B cell (primary cell): ENCODE measurements around the gene RBM6. TPM values are rescaled to one million over a fixed set of nuclear protein-coding genes. Genes with fewer than 3 reads are reported as not detected.

Experiments
- ATAC-seq: fragments of 200-7000 bp; cut with Tn5 transposase; one replicate; pipeline ENCODE4 v1.10.0; 2021; ENCODE audit warnings: low read depth, mild to moderate bottlenecking, moderate number of reproducible peaks, moderate library complexity
- CTCF ChIA-PET: fragments of 350-600 bp; sonication (Branson Sonifier 250); formaldehyde crosslinking; loops from one replicate; lab custom pipeline; 2021; ENCODE audit warnings: antibody characterized with exemption, inconsistent platforms; lab: Charles Lee
- POLR2A ChIA-PET: fragments of 350-600 bp; sonication (Branson Sonifier 250); formaldehyde crosslinking; loops from one replicate; lab custom pipeline; 2021; ENCODE audit warnings: antibody characterized with exemption; lab: Charles Lee
- DNase-seq: peaks from one replicate; pipeline ENCODE4 v3.0.0; 2013
- H2AFZ ChIP-seq: 2 replicates; pipeline ENCODE4 v1.6.1; 2012; ENCODE audit warnings: mild to moderate bottlenecking, low read depth, low read length; ENCODE audit not compliant: insufficient read depth, poor library complexity, severe bottlenecking
- H3K27ac ChIP-seq, 2 donors: 1 replicate in 1 of 2; 2 replicates in 1 of 2; pipeline ENCODE4 v1.5.1; 2012 to 2013; ENCODE audit warnings: low read length in 2 of 2, mild to moderate bottlenecking in 2 of 2, moderate library complexity in 1 of 2
- H3K27me3 ChIP-seq, 4 experiments: fragments of 200-600 bp in 1 of 4; sonication (generic) in 1 of 4; replicated peaks in 1 of 4; 1 replicate in 2 of 4; 2 replicates in 2 of 4; pipeline versions ENCODE4 v1.6.1 to v1.7.0; 2013 to 2016; ENCODE audit warnings: low read length in 3 of 4, mild to moderate bottlenecking in 2 of 4, mixed read lengths in 1 of 4, moderate library complexity in 1 of 4; ENCODE audit not compliant: insufficient read depth in 4 of 4, control insufficient read depth in 3 of 4; ENCODE audit errors: control extremely low read depth in 1 of 4
- H3K36me3 ChIP-seq, 2 experiments: replicated peaks in 1 of 2; 1 replicate in 1 of 2; 2 replicates in 1 of 2; pipeline versions ENCODE4 v1.6.1 to v1.7.1; 2013; ENCODE audit warnings: low read length in 1 of 2; ENCODE audit not compliant: insufficient read depth in 2 of 2, control insufficient read depth in 1 of 2; ENCODE audit errors: control extremely low read depth in 1 of 2, extremely low read depth in 1 of 2
- H3K4me1 ChIP-seq, 2 donors: fragments of 200-600 bp in 1 of 2; sonication (generic) in 1 of 2; 1 replicate in 1 of 2; 2 replicates in 1 of 2; pipeline versions ENCODE4 v1.5.1 to v1.6.1; 2013 to 2017; ENCODE audit warnings: low read length in 2 of 2; ENCODE audit not compliant: control insufficient read depth in 2 of 2, insufficient read depth in 2 of 2
- H3K4me2 ChIP-seq: replicated peaks from 2 replicates; pipeline ENCODE3; 2012; ENCODE audit warnings: mild to moderate bottlenecking, low read depth, low read length; ENCODE audit not compliant: poor library complexity, severe bottlenecking
- H3K4me3 ChIP-seq, 5 experiments: fragments of 200-600 bp in 1 of 5; sonication (generic) in 1 of 5; 1 replicate in 3 of 5; 2 replicates in 2 of 5; pipeline versions ENCODE4 v1.5.1 to v1.7.0; 2011 to 2016; ENCODE audit warnings: low read length in 4 of 5, mild to moderate bottlenecking in 4 of 5, low read depth in 2 of 5, control low read depth in 1 of 5, moderate library complexity in 1 of 5; ENCODE audit not compliant: insufficient read depth in 1 of 5; ENCODE audit errors: control extremely low read depth in 1 of 5, extremely low read depth in 1 of 5
- H3K79me2 ChIP-seq: fragments of 200-600 bp; sonication (generic); one replicate; pipeline ENCODE4 v1.6.0; 2016; ENCODE audit warnings: low read length; ENCODE audit not compliant: control insufficient read depth, insufficient read depth
- H3K9ac ChIP-seq: fragments of 200-600 bp; sonication (generic); 2 replicates; pipeline ENCODE4 v1.6.1; 2017; ENCODE audit warnings: mild to moderate bottlenecking, low read length, moderate library complexity
- H3K9me3 ChIP-seq, 3 donors: one replicate each; pipeline versions ENCODE4 v1.6.1 to v1.7.1; 2013; ENCODE audit warnings: low read length in 2 of 3; ENCODE audit not compliant: control insufficient read depth in 2 of 3, insufficient read depth in 1 of 3; ENCODE audit errors: control extremely low read depth in 1 of 3
- H4K20me1 ChIP-seq: 2 replicates; pipeline ENCODE4 v1.6.0; 2012; ENCODE audit warnings: mild to moderate bottlenecking, low read length; ENCODE audit not compliant: insufficient read depth, control insufficient read depth, poor library complexity, severe bottlenecking
- H3K27ac Mint-ChIP-seq: one replicate; pipeline ENCODE4 v1.8.0; 2021; ENCODE audit warnings: mixed read lengths
- H3K27me3 Mint-ChIP-seq: one replicate; pipeline ENCODE4 v1.8.0; 2021; ENCODE audit warnings: mixed read lengths
- H3K4me1 Mint-ChIP-seq: one replicate; pipeline ENCODE4 v1.8.0; 2021; ENCODE audit warnings: mixed read lengths
- H3K4me3 Mint-ChIP-seq: one replicate; pipeline ENCODE4 v1.8.0; 2021; ENCODE audit warnings: mixed read lengths
- H3K9me3 Mint-ChIP-seq: one replicate; pipeline ENCODE4 v1.8.0; 2022; ENCODE audit warnings: mixed read lengths; ENCODE audit not compliant: insufficient read depth
- EZH2 ChIP-seq: IDR thresholded peaks from 2 replicates; pipeline ENCODE4 v1.6.1; 2012; ENCODE audit warnings: borderline replicate concordance, low read depth, mild to moderate bottlenecking, moderate library complexity, low read length; ENCODE audit not compliant: insufficient read depth, poor library complexity, severe bottlenecking
- WGBS: methylation state at CpG from one replicate; pipeline ENCODE4 v1.1.5; 2013; ENCODE audit warnings: missing lambda C conversion rate; ENCODE audit not compliant: insufficient coverage; 5-methylcytosine and 5-hydroxymethylcytosine counted together
- intact Hi-C: fragments of 100-400 bp; cut with micrococcal nuclease; formaldehyde crosslinking; loops from one replicate; pipeline ENCODE4 v1.10.0; 2022
- polyA plus RNA-seq: library from polyadenylated mRNA; depleted of rRNA; stranded (reverse); fragments of >200 nt; gene quantifications from 2 replicates; pipeline ENCODE4 v1.2.3, GENCODE V29; 2012
- total RNA-seq, 2 donors: library from RNA; stranded (reverse); fragments of 120-200 nt in 1 of 2; gene quantifications; 1 replicate in 1 of 2; 2 replicates in 1 of 2; pipeline versions ENCODE4 v1.2.3 to v1.2.4, GENCODE V29; 2013 to 2022
- TF ChIP-seq, protein P1 (sequence below): fragments of 200-600 bp; IDR thresholded peaks from one replicate; pipeline ENCODE4 v1.8.0; 2022; ENCODE audit warnings: antibody characterized with exemption, mild to moderate bottlenecking

Gene RBM6
- total and polyA plus RNA-seq, 2 donors (not counting 1 experiment from before 2014, with no cell fraction given), result 223 to 285 TPM

GRCh38 chr3:50095352-50095998, 155.5 kb downstream of the RBM6 start:
- TF ChIP-seq, protein P1, sequence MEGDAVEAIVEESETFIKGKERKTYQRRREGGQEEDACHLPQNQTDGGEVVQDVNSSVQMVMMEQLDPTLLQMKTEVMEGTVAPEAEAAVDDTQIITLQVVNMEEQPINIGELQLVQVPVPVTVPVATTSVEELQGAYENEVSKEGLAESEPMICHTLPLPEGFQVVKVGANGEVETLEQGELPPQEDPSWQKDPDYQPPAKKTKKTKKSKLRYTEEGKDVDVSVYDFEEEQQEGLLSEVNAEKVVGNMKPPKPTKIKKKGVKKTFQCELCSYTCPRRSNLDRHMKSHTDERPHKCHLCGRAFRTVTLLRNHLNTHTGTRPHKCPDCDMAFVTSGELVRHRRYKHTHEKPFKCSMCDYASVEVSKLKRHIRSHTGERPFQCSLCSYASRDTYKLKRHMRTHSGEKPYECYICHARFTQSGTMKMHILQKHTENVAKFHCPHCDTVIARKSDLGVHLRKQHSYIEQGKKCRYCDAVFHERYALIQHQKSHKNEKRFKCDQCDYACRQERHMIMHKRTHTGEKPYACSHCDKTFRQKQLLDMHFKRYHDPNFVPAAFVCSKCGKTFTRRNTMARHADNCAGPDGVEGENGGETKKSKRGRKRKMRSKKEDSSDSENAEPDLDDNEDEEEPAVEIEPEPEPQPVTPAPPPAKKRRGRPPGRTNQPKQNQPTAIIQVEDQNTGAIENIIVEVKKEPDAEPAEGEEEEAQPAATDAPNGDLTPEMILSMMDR, result no peak
- no peak for TF ChIP-seq EZH2
- no peak for DNase-seq
- no peaks in the 10 kb centered on the region for H3K27me3 ChIP-seq
- H3K36me3 ChIP-seq, result peaks cover 36 to 97% of the 10 kb centered on the region in 2 experiments
- H3K9ac ChIP-seq, result no peak overlapping the region
- Mint-ChIP-seq H3K9me3 (no peaks in the 10 kb centered on the region), H3K4me3 (no peak overlapping the region), H3K27me3 (no peaks in the 10 kb centered on the region), H3K27ac (no peak overlapping the region), H3K4me1 (peaks cover 17% of the 10 kb centered on the region)
- H3K4me3 ChIP-seq, result no peak overlapping the region
- CTCF ChIA-PET, result interaction anchor here (0.6 to 1.6 kb wide), 3 partner anchors 17 to 130 kb away, joined by 3 to 8 read pairs (median 4); no protein-coding TSS in a partner anchor
- no peak overlapping the region for H3K4me2 ChIP-seq
- peaks cover 64% of the 10 kb centered on the region for H3K79me2 ChIP-seq
- no peak overlapping the region for H2AFZ ChIP-seq
- POLR2A ChIA-PET, result interaction anchor here (0.6 kb wide), 1 partner anchor 73 kb away, joined by 4 read pairs; no protein-coding TSS in a partner anchor
- 97% methylated on average over 5 of the region's 5 CpGs for WGBS
- no peaks in the 10 kb centered on the region for H3K9me3 ChIP-seq
- no peak for ATAC-seq
- intact Hi-C loops, result no loop called here
- no peak overlapping the region for H3K27ac ChIP-seq
- peaks cover 9 to 10% of the 10 kb centered on the region in 2 donors for H3K4me1 ChIP-seq
- H4K20me1 ChIP-seq, result peaks cover 82% of the 10 kb centered on the region

DNA sequence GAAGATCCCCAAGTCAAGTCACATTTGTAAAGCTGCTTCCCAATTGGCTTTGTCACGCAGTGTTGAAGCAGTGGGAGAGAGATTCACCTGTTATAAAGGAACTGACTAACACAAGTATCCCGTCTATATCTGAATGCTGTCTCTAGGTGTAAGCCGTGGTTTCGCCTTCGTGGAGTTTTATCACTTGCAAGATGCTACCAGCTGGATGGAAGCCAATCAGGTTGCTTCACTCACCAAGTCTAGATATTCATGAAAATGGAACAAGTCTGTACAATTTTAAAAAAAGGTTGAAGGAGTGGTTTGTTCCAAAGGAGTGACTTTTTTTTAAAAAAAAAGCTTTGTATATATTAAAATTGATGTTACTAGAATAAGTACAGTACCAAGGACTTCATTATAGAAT, 160.4 kb downstream of the RBM6 start:
- CTCF ChIA-PET, result interaction anchor here (1.2 kb wide), 1 partner anchor 20 kb away, joined by 5 read pairs; no protein-coding TSS in a partner anchor
- peaks cover 64% of the 10 kb centered on the region for H4K20me1 ChIP-seq

More for the DNA sequence above, 160.4 kb downstream of the RBM6 start:
- H2AFZ ChIP-seq, result no peak overlapping the region
- Mint-ChIP-seq H3K9me3 (no peaks in the 10 kb centered on the region), H3K4me3 (no peak overlapping the region), H3K27me3 (no peaks in the 10 kb centered on the region), H3K27ac (no peak overlapping the region), H3K4me1 (peaks cover 2% of the 10 kb centered on the region)
- H3K79me2 ChIP-seq, result peaks cover 23% of the 10 kb centered on the region
- H3K27ac ChIP-seq, result no peak overlapping the region
- intact Hi-C loops, result no loop called here
- H3K36me3 ChIP-seq, result peaks cover 37 to 97% of the 10 kb centered on the region in 2 experiments
- H3K9me3 ChIP-seq, result no peaks in the 10 kb centered on the region
- no peak overlapping the region for H3K4me2 ChIP-seq
- no CpG with 5 or more reads among the region's 5 CpGs for WGBS
- no peak for ATAC-seq
- no peaks in the 10 kb centered on the region for H3K4me1 ChIP-seq
- no peak overlapping the region for H3K9ac ChIP-seq
- no peak overlapping the region for H3K4me3 ChIP-seq
- TF ChIP-seq, protein P1, result no peak
- TF ChIP-seq EZH2, result no peak
- DNase-seq, result no peak
- H3K27me3 ChIP-seq, result no peaks in the 10 kb centered on the region
- POLR2A ChIA-PET, result no interaction called here
